Neutrophil (primary cell): Measurements from ENCODE around the gene SLC10A4.

ENCODE experiments used
- H3K27ac ChIP-seq: fragments of 200-600 bp; sonication (generic); 2 replicates; pipeline ENCODE4 v1.5.1; 2016; ENCODE audit warnings: mild to moderate bottlenecking, moderate library complexity
- H3K27me3 ChIP-seq: fragments of 200-600 bp; sonication (generic); 2 replicates; pipeline ENCODE4 v1.6.0; 2016; ENCODE audit warnings: mild to moderate bottlenecking
- H3K36me3 ChIP-seq: fragments of 200-600 bp; sonication (generic); 2 replicates; pipeline ENCODE4 v1.5.1; 2017
- H3K4me1 ChIP-seq, 2 experiments: fragments of 200-600 bp in 1 of 2; sonication (generic) in 1 of 2; 1 replicate in 1 of 2; 2 replicates in 1 of 2; pipeline versions ENCODE4 v1.5.1 to v1.6.1; 2013 to 2016; ENCODE audit warnings: low read depth in 1 of 2, low read length in 1 of 2, mild to moderate bottlenecking in 1 of 2, moderate library complexity in 1 of 2; ENCODE audit not compliant: control insufficient read depth in 1 of 2, insufficient read depth in 1 of 2
- H3K4me3 ChIP-seq, 2 experiments: fragments of 200-600 bp in 1 of 2; sonication (generic) in 1 of 2; 1 replicate in 1 of 2; 2 replicates in 1 of 2; pipeline ENCODE4 v1.5.1; 2013 to 2016; ENCODE audit warnings: low read depth in 1 of 2, low read length in 1 of 2, mild to moderate bottlenecking in 1 of 2, moderate library complexity in 1 of 2
- H3K9me3 ChIP-seq: fragments of 200-600 bp; sonication (generic); 2 replicates; pipeline ENCODE4 v1.5.1; 2016
- TF ChIP-seq, protein P1 (sequence below): fragments of 200-600 bp; sonication (generic); IDR thresholded peaks from 2 replicates; pipeline ENCODE4 v1.5.1; 2016; ENCODE audit warnings: antibody characterized with exemption

The SLC10A4 gene

DNA sequence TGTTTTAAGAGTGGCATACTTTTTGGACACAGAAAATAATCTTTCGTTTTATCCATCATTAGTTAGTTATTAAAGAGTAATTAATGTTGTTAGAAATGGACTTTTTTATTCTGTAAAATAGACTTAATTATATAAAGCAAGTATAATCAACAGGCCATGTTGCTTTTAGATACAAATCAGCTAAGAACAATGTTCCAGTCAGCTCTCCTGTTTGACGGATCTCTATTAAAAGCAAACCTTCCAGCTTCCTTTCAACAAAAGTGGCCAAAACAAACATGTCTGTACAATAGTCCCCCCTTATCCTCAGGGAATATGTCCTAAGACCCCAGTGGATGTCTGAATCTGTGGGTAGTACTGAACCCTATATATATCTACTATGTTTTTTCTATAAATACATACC lies 4.9 kb upstream of the SLC10A4 start:
- Histone ChIP-seq H3K27me3 (peaks cover 64% of the 10 kb centered on the region), H3K36me3 (no peaks in the 10 kb centered on the region), H3K9me3 (no peaks in the 10 kb centered on the region), H3K4me3 (no peak overlapping the region), H3K4me1 (peaks cover 5% of the 10 kb centered on the region in 2 experiments), H3K27ac (no peak overlapping the region)
- TF ChIP-seq, protein P1, sequence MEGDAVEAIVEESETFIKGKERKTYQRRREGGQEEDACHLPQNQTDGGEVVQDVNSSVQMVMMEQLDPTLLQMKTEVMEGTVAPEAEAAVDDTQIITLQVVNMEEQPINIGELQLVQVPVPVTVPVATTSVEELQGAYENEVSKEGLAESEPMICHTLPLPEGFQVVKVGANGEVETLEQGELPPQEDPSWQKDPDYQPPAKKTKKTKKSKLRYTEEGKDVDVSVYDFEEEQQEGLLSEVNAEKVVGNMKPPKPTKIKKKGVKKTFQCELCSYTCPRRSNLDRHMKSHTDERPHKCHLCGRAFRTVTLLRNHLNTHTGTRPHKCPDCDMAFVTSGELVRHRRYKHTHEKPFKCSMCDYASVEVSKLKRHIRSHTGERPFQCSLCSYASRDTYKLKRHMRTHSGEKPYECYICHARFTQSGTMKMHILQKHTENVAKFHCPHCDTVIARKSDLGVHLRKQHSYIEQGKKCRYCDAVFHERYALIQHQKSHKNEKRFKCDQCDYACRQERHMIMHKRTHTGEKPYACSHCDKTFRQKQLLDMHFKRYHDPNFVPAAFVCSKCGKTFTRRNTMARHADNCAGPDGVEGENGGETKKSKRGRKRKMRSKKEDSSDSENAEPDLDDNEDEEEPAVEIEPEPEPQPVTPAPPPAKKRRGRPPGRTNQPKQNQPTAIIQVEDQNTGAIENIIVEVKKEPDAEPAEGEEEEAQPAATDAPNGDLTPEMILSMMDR = no peak

DNA sequence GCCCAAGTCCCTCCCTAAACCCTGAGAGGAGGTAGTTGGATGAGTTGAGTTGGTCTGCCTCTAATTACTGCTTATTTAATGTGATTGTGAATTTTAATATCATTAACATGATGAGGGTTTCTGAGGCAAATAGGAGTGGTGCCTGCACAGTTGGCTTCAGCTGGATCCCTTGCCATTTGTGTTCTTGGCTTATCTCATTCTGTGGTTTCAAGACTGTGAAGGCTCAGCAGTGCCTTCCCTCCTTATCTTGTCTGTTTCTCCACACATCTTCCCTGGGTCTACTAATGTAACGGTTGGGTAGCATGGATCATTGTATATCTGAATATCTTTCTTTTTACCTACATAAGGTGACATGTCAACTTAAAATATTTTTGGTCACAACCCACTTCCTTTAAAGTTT lies 1.6 kb upstream of the SLC10A4 start:
- H3K27ac ChIP-seq = no peak overlapping the region
- H3K27me3 ChIP-seq = peaks cover 90% of the 10 kb centered on the region
- H3K36me3 ChIP-seq = no peaks in the 10 kb centered on the region
- no peaks in the 10 kb centered on the region for H3K9me3 ChIP-seq
- H3K4me3 ChIP-seq = no peak overlapping the region
- H3K4me1 ChIP-seq = peaks cover 16 to 22% of the 10 kb centered on the region in 2 experiments
- TF ChIP-seq, protein P1 = no peak

DNA sequence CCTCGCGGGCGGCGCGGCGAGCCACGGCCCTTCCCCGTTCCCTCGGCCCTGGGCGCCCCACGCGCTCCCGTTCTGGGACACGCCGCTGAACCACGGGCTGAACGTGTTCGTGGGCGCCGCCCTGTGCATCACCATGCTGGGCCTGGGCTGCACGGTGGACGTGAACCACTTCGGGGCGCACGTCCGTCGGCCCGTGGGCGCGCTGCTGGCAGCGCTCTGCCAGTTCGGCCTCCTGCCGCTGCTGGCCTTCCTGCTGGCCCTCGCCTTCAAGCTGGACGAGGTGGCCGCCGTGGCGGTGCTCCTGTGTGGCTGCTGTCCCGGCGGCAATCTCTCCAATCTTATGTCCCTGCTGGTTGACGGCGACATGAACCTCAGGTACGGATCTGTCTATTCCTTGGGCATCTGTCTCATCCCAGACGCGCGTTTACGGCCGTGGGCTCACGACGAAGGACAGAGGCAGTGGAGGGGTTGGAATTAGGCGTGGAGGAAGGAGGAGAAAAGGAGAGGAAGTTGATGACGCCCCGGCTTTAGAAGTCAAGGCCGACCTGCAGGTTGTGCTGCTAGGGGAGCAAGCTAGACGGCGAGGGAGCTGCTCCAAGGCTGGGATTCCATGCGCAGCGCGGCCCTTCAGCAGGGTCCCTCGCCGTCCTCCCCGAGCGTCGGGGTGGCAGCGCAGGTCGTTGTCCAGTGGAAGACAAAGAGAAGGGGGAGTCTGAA lies 792 bp downstream of the SLC10A4 start:
- peak overlapping the region; percentile 12 to 36 for H3K4me3 ChIP-seq
- H3K9me3 ChIP-seq = no peaks in the 10 kb centered on the region
- no peaks in the 10 kb centered on the region for H3K36me3 ChIP-seq
- H3K4me1 ChIP-seq = peaks cover 16 to 22% of the 10 kb centered on the region in 2 experiments
- TF ChIP-seq, protein P1 = no peak
- H3K27ac ChIP-seq = no peak overlapping the region
- peaks cover 100% of the 10 kb centered on the region for H3K27me3 ChIP-seq

DNA sequence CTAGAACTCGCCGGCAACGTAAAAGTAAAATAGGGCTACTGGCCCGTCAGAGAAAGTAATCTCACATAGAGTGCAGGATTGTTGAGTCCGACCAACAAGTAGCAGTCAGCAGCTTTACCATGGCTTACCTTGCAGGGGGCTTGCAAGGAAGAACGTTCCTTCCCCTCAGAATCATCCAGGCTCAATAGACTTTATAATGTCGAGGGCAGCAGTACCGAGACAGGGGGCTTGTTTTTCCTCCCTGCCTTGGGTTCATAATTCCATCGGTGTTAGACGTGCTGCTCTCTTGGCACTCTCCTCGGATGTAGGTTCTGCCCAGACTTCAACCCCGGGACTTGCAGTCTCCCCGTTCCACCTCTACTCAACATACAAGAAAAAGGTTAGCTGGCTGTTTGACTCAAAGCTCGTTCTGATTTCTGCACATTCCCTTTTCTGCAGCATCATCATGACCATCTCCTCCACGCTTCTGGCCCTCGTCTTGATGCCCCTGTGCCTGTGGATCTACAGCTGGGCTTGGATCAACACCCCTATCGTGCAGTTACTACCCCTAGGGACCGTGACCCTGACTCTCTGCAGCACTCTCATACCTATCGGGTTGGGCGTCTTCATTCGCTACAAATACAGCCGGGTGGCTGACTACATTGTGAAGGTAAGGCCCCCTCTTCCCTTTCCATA lies 1.5 kb downstream of the SLC10A4 start:
- Histone ChIP-seq H3K4me3 (no peak overlapping the region), H3K27me3 (peaks cover 100% of the 10 kb centered on the region)

DNA sequence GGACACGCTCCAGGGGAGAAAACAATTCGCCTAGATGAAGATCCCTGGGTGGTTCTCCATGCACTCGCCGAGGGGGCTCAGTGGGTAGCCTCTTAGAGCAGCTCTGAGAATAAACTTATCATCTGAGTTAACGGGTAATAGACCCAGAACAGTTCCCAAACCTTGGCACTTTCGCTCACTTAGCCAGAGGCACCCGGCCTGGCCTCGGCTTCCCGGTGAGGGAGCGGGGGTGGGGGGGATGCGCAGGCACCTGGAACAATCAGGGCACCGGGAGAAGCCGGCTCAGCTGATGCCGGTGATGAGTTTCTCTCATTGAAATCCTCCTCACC lies 6.5 kb downstream of the SLC10A4 start:
- no peaks in the 10 kb centered on the region for H3K36me3 ChIP-seq
- peaks cover 12 to 18% of the 10 kb centered on the region in 2 experiments for H3K4me1 ChIP-seq
- H3K27me3 ChIP-seq = peaks cover 94% of the 10 kb centered on the region
- H3K9me3 ChIP-seq = no peaks in the 10 kb centered on the region
- H3K27ac ChIP-seq = no peak overlapping the region
- TF ChIP-seq, protein P1 = no peak
- H3K4me3 ChIP-seq = no peak overlapping the region

More for the DNA sequence above, 1.5 kb downstream of the SLC10A4 start:
- no peak overlapping the region for H3K27ac ChIP-seq
- peaks cover 16 to 22% of the 10 kb centered on the region in 2 experiments for H3K4me1 ChIP-seq
- no peaks in the 10 kb centered on the region for H3K36me3 ChIP-seq
- TF ChIP-seq, protein P1 = no peak
- H3K9me3 ChIP-seq = no peaks in the 10 kb centered on the region
